ENCODE results near the gene KIR3DL2.
"Not testable (repeated sequence)": the region's sequence is repeated elsewhere in the genome, so short reads cannot be mapped to it uniquely, and the experiment has no call there.

Gene KIR3DL2

GRCh38 chr19:54871696-54872095, 21.5 kb downstream of the KIR3DL2 start:
- DNase-seq (ENCODE audit: low read depth in 2 of 2), result no peak

DNA sequence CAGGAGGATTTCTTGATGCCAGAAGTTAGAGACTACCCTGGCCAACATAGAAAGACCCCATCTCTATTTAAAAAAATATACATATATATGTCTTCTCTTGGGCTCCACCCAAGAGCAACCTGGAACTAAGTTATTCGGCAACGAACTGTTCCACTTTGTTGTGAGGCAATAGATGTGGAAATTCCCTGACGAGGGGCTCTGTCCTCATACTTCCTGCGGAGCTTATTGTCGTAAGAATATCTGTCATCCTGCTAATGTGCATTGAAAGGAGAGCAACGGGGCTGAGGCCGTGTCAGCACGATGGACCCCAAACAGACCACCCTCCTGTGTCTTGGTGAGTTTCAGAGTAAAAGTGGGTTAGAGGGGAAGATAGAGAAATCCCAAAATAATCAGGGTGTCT, 23.7 kb downstream of the KIR3DL2 start, which contains the start of gene FCAR:
Gene FCAR, plus strand, starts transcription at position 246 of the 400 bp plus-strand sequence. Its CDS starts 55 bp downstream, at position 301.
- no peak for DNase-seq (ENCODE audit: low read depth in 2 of 2)

GRCh38 chr19:54875506-54875905, 25.3 kb downstream of the KIR3DL2 start:
- no peak for DNase-seq (ENCODE audit: low read depth in 2 of 2)

- DNase-seq (ENCODE audit: low read depth in 2 of 2), result no peak
These were observed 27.2 kb downstream of the KIR3DL2 start for GRCh38 chr19:54877471-54877870.

GRCh38 chr19:54881884-54882283, 31.6 kb downstream of the KIR3DL2 start:
- DNase-seq (ENCODE audit: low read depth in 2 of 2), result no peak

DNA sequence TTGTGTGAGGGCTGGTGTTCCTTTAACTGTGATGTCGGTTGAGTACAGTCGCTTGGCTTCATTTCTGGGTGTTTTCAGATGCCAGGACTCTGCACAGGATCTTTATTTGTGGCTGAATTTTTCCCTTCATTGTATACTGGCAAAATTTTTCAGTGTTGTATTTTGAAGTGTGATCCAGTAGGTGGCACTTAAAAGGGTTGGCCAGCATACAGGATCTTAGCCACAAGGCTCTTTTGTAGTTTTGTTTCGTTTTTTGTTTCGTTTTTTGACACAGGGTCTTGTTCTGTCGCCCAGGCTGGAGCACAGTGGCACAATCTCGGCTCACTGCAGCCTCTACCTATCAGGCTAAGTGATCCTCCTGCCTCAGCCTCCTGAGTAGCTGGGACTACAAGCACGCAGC, 32.5 kb downstream of the KIR3DL2 start:
- DNase-seq (ENCODE audit: low read depth in 2 of 2), result no peak

DNA sequence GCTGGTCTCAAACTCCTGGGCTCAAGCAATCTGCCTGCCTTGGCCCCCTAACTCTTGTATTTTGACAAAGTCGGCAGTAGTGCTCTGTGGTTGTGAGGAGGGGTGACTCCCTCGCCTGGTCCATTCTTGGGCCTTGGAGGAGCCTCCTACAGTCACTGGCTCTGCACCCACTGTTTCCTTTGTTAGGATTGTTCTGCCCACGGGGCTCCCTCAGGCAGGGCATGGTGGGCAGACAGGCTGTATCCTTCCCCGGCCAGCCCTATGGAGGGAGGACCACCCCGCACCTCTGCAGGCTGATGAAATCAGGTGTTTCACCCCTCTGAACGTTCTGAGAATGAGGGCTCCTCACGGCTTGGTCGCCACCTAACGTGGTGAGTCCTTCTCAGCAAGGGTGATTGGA, 33.0 kb downstream of the KIR3DL2 start:
- DNase-seq (ENCODE audit: low read depth in 2 of 2), result no peak

DNA sequence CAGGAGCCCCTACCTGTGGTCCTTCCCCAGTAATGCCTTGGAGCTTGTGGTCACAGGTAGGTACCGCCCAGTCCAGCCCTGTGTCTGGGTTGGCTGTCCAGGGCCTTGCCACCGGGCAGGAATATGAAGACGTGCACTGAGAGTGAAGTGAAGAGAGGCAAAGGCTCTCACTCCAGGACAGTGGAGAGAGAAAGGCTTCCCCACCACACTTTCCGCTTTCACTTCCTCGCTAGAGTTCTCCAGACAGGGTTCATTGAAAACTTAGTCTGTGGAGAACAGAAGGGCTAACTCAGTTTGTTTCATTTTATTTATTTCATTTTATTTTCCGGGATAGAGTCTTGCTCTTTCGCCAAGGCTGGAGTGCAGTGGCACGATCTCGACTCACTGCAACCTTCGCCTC, 38.0 kb downstream of the KIR3DL2 start:
- DNase-seq (ENCODE audit: low read depth in 2 of 2), result no peak

DNA sequence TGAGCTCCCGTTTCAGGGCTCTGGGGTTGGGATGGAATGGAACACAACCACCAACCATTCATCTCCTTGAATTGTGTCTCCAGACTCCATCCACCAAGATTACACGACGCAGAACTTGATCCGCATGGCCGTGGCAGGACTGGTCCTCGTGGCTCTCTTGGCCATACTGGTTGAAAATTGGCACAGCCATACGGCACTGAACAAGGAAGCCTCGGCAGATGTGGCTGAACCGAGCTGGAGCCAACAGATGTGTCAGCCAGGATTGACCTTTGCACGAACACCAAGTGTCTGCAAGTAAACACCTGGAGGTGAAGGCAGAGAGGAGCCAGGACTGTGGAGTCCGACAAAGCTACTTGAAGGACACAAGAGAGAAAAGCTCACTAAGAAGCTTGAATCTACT, 39.3 kb downstream of the KIR3DL2 start:
- DNase-seq (ENCODE audit: low read depth in 2 of 2), result no peak

GRCh38 chr19:54893406-54893805, 43.2 kb downstream of the KIR3DL2 start:
- no peak for DNase-seq (ENCODE audit: low read depth in 2 of 2)

- not testable (repeated sequence) for DNase-seq (ENCODE audit: low read depth in 2 of 2)
These were observed 43.9 kb downstream of the KIR3DL2 start for GRCh38 chr19:54894106-54894505.

GRCh38 chr19:54896036-54896435, 45.8 kb downstream of the KIR3DL2 start:
- no peak for DNase-seq (ENCODE audit: low read depth in 2 of 2)

GRCh38 chr19:54898685-54899084, 48.4 kb downstream of the KIR3DL2 start:
- not testable (repeated sequence) for DNase-seq (ENCODE audit: low read depth in 2 of 2)

DNA sequence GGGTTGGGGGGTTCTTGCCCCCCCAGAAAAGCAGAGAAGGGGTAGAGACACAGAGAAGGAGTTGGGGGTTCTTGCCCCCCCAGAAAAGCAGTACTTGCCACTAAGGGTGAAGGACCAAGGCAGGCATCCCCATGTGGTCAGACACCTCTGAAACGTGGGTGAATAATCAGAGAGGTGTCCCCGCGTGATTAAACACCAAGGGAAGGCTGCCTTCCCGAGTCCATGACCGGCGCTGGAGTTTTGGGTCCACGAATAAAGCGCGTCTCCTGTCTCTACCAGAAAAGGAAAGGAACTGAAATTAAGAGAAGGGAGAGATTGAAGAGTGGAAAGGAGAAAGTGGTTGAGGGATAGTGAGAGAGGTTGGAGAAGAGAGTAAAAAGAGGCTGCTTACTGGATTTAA, 49.4 kb downstream of the KIR3DL2 start:
- DNase-seq (ENCODE audit: low read depth in 2 of 2), result not testable (repeated sequence)

DNA sequence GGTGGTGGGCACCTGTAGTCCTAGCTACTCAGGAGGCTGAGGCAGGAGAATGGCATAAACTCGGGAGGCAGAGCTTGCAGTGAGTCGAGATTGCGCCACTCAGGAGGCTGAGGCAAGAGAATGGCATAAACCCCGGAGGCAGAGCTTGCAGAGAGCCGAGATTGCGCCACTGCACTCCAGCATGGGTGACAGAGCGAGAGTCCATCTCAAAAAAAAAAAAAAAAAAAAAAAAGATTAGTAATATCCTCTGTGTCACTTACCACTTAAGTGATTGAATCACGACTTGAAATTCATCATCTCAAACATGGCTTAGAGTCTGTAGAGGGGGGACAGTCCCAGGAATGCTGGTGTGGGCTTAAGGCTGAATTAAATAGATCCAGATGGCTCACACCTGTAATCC, 50.9 kb downstream of the KIR3DL2 start:
- DNase-seq (ENCODE audit: low read depth in 2 of 2), result not testable (repeated sequence)

DNA sequence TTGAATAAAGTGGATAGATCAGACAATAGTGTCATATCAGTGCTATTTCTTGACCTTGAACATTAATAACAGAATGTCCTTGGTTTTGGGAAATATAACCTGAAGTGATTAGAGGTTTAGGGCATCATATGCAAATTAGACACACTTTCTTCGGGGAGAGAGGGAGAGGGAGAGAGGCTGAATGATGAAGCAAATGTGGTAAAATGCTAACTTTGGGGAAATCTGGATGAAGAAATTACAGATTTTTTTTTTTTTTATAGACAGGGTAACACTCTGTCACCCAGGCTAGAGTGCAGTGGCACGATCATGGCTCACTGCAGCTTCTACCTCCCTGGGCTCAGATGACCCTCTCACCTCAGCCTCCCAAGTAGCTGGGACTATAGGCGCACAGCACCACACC, 51.8 kb downstream of the KIR3DL2 start:
- DNase-seq (ENCODE audit: low read depth in 2 of 2), result no peak

DNA sequence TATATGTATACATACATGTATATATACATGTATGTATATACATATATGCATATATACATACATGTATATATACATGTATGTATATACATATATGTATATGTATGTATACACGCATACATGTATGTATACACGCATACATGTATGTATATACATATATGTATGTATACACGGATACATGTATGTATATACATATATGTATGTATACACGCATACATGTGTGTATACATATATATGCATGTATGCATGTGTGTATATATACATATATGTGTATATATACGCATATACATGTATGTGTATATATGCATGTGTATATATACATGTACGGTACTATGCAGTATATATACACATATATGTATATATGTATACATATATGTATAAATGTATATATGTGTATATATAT, 53.1 kb downstream of the KIR3DL2 start:
- no peak for DNase-seq (ENCODE audit: low read depth in 2 of 2)

DNA sequence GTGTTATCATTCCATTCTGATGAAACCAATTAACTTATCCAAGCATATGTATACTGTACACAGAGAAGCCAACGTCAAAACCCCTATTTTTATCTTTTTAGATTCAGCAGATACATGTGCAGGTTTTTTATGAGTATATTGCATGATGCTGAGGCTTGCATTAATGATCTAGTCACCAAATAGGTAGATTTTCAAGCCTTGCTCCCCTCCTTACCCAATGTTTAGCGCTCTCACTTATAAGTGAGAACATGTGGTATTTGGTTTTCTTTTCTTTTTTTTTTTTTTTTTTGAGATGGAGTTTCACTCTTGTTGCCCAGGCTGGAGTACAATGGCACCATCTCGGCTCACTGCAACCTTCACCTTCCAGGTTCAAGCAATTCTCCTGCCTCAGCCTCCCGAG, 54.0 kb downstream of the KIR3DL2 start:
- not testable (repeated sequence) for DNase-seq (ENCODE audit: low read depth in 2 of 2)

GRCh38 chr19:54905421-54905802, 55.2 kb downstream of the KIR3DL2 start:
- no peak for DNase-seq (ENCODE audit: low read depth in 2 of 2)

DNA sequence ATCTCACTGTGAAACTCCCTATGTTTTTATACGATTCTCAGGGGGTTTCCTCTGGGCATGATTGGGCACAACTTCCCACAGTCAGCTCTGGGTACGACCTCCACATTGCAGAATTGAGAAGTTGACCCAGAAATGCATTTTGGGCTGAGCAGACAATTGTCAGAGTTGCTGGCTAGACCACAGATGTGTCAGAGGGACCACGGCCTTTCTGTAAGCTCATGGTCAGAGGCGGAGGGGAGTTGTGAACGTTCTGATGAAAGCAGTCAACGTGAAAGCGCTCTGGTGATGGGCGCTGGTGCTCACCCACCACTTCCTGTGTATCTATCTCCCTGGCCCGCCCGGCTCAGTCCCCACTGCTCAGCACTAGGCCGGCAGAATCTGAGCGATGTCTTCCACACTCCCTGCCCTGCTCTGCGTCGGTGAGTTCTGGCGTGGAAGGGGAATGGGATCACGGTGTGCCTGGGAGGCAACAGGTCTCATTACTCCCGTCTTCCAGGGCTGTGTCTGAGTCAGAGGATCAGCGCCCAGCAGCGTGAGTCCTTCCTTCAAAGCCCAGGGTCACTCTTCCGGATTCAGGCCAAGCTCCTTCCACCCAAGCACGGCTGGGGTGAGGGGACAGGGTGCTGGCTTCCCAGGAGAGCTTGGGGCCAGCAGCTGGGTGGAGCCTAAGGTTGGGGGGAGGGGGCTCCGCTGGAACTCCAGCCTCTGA, 55.7 kb downstream of the KIR3DL2 start, which contains the start of gene NCR1:
Gene NCR1, plus strand, starts transcription at position 346 of the 709 bp plus-strand sequence. Its CDS starts 40 bp downstream, at position 386.
- DNase-seq (ENCODE audit: low read depth in 2 of 2), result peak; percentile 3 to 20

- no peak for DNase-seq (ENCODE audit: low read depth in 2 of 2)
These were observed 56.6 kb downstream of the KIR3DL2 start for GRCh38 chr19:54906819-54907218.

DNA sequence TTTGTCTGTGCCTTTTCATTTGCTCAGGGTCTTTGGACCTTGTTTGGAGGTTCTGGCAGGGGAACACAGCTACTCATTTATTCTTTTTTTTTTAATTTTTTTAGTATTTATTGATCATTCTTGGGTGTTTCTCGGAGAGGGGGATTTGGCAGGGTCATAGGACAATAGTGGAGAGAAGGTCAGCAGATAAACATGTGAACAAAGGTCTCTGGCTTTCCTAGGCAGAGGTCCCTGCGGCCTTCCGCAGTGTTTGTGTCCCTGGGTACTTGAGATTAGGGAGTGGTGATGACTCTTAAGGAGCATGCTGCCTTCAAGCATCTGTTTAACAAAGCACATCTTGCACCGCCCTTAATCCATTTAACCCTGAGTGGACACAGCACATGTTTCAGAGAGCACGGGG, 57.7 kb downstream of the KIR3DL2 start:
- DNase-seq (ENCODE audit: low read depth in 2 of 2), result not testable (repeated sequence)

Measured in stimulated activated CD8-positive, alpha-beta memory T cell treated with anti-CD3 and anti-CD28 coated beads, Interleukin-15, amount 100 ng/mL, for 48 hours (primary cell).